ENCODE results near the gene KRTCAP2.
A peak's percentile ranks its signal among the peaks of the same experiment; 100 is the strongest.
"Not testable (repeated sequence)": the region's sequence is repeated elsewhere in the genome, so short reads cannot be mapped to it uniquely, and the experiment has no call there.

KRTCAP2 gene

GRCh38 chr1:155172732-155173477 lies at the start of gene KRTCAP2:
Gene KRTCAP2 (minus strand): TSS chr1:155173304. CDS start chr1:155173224, 80 bp downstream.
- peak; percentile 97 for DNase-seq

DNA sequence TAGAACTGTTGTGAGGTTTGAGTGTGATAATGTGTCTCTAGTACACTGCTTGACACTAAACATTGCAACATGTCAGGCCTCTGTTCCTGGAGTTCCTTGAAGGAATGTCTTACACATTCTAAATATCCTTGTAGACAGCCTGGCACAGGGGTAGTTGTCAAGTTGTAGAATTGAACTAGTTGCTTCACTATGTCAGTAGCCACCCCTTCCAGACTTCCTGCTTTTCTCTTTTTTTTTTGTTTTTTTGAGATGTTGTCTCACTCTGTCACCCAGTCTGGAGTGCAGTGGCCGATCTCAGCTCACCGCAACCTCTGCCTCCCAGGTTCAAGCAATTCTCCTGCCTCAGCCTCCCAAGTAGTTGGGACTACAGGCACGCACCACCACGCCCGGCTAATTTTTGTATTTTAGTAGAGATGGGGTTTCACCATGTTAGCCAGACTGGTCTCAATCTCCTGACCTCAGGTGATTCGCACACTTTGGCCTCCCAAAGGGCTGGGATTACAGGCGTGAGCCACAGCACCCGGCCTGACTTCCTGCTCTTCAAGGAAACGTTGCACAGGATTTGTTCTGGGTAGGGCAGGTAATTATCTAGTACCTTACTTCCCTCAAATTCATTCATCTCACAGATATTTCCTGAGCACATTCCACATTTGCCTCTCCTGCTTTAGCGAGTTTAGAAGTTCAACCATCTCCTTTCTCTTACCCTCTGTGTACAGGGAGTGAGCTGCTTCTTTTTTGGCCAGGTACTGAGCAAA lies 47.3 kb upstream of the KRTCAP2 start:
- not testable (repeated sequence) for DNase-seq

DNA sequence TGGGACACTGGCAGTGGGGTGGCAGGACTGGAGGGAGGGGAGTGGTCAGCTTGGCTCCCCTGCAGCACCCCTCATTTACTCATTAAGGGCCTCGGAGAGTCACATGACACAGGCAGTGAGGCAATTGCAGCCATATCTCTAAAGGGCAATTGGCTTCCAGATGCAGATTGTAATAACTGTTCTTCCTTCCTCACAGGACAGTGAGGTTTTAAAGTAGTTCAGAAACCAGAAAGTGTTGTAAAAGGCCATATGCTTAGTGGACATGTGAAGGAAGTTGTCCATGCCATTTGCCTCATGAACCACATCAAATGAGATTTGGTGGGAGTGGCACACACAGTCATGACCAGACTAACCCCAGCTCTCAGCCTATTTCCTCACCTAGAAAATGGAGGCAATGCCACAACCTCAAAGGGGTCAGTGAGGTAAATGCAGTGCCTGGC lies 46.5 kb upstream of the KRTCAP2 start:
- DNase-seq = peak; percentile 76

DNA sequence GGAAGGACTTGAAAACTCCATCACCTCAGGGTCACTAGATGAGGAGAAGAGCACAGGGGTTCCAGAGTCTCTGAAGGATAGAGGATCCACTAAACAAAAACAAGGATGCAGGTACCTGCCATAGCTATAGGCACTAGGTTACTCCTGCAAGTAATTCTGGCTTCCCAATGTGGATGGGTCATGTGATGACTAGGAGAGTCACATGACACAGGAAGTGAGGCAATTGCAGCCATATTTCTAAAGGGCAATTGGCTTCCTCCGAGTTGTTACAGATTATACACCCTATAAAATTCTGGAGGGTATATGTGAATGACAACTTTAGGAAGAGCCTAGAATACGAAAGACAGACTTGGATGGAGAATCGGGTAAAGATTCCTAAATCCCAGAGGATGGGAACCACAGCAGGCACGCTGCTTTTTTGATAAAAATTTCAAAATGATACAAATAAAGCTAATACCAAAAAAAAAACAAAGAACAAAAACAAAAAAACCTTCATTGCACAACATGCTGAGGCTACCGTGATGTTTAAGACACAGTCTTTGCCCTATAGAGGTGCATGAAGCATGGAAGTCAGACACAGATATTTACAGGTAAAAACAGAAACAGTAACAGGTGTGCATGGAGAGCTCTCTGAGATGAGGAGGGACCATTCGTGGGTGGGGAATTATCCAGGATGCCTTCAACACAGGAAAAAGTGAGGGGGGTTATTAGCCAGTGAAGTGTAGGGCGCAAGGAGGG lies 45.9 kb upstream of the KRTCAP2 start:
- DNase-seq = peak; percentile 79

DNA sequence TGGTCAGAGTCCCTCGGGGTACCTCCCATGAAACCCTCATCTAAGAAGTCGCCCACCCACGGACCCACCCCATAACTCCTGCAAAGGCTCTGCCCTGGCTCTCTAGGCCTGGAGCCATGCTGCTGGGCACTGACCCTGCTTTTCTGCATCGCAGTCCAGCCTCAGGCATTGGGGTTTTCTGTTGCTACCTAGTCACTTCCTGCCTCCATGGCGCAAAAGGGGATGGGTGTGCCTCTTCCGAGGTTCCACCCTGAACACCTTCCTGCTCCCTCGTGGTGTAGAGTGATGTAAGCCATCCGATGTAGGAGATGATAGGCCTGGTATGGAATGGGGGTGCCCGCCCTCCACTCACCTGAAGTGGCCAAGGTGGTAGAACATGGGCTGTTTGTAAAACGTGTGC lies 41.6 kb upstream of the KRTCAP2 start:
- not testable (repeated sequence) for DNase-seq

DNA sequence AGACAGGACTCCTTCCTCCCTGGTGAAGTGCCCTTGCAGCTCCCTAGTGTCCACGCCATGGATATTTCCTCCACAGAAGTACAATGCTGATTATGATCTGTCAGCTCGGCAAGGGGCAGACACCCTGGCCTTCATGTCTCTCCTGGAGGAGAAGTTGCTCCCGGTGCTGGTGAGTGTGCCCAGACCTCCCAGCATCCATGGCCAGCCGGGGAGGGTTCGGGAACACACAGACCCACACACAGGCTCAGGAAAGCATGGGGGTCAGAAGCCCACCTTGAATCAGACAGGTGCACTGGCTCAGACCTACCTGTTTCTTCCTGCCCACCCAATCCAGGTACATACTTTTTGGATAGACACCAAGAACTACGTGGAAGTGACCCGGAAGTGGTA lies 38.9 kb upstream of the KRTCAP2 start:
- DNase-seq = not testable (repeated sequence)

DNA sequence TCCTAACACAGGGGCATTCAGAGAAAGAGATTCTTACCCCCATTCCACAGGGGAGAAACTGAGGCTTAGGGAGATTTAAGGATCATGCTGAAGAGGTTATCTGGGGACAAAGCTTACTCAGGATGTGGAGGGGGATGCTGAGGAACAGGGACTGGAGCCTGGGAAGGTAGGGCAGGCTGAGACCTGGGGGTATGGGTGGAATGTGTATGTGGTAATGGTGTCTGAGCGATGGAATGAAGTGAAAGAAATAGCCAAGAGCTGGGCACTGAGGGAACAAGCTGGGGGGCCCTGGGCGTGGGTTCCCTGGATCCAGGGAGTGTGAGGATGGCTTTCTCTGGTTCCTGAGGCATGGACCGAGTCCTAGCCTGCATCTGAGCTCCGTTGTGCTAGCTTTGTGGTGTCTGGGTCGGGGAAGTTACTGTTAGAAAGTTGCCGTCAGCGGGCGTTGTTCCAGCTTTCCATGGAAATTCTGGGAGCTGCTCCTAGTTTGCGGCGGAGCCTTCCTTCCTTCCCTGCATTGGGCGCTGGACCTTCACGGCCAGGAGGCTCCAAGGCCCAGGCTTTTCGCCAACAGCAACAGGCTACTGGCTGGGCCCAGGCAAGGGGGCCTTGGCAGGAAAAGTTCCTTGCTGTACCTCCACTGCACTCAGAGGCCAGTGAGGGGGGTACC lies 38.4 kb upstream of the KRTCAP2 start:
- DNase-seq = not testable (repeated sequence)

DNA sequence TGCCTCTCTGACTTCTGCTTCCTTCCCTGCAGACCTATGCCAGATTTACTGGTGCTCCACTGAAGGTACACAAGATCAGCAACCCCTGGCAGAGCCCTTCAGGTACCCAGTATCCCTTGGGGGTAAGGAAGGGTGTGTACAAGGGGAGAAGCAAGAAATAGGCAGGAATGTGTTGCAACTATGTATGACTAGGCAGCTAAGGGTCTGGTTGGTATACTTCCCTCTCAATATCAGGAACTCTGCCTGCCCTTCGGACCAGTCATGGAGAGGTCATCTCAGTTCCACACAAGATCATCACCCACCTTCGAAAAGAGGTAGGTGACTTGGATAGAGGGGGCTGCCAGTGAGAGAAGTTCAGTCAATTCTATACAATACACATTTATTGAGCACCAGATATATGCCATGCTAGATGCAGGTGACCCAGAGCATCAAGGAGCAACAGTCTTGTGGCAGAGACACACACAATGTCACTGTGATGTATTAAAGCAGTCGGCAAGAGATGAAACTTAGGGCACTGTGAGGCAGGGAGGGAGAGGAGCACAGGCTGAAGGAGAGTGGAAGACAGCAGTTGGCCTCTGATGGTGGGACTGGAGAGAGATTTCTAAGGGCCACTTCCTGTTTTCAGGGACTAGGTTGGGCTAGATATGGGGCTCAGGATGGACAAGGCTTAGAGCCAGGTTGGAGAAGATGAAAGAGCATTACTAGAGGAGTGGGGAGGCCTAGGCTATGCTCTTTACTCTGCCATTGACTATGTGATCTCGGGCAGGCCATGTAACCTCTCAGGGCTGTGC lies 37.4 kb upstream of the KRTCAP2 start:
- no peak for DNase-seq

- no peak for DNase-seq
Observed at GRCh38 chr1:155209312-155209721, 36.2 kb upstream of the KRTCAP2 start.

DNA sequence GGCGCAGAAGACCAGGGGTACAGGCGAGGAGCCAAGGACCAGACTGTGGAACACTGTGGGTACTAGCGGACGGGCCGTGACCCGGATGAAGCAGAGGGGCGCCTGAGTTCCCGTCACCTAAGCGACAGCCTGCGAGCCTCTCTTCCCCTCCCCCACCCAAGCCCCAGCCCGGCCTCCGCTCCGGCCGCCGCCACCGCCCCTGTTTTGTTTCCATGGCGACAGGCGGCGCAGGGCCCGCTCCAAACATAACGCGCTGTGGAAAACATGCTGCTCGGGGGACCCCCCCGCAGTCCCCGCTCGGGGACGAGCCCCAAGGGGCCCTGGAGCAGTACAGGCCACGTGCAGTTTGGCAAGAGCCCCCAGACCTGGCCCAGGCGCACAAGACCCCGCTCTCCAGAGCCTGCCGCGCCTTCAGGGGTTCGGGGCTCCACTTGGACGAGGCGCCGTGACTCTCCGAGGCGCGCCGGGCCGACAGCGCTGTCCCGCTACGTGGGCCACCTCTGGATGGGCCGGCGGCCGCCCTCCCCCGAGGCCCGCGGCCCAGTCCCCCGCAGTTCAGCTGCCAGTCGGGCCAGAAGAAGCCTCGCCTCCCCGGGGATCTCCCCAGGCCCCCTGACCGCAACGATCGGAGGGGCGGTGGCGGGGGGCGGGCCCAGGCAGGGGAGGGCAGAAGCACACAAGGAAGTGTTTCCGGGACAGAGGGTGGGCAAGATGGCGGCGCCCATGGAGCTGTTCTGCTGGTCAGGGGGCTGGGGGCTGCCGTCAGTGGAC lies 35.6 kb upstream of the KRTCAP2 start, which contains the start of gene MTX1:
Gene MTX1, plus strand, starts transcription at position 155 of the 771 bp plus-strand sequence. Its CDS starts 110 bp downstream, at position 265.
- DNase-seq = peak; percentile 77

DNA sequence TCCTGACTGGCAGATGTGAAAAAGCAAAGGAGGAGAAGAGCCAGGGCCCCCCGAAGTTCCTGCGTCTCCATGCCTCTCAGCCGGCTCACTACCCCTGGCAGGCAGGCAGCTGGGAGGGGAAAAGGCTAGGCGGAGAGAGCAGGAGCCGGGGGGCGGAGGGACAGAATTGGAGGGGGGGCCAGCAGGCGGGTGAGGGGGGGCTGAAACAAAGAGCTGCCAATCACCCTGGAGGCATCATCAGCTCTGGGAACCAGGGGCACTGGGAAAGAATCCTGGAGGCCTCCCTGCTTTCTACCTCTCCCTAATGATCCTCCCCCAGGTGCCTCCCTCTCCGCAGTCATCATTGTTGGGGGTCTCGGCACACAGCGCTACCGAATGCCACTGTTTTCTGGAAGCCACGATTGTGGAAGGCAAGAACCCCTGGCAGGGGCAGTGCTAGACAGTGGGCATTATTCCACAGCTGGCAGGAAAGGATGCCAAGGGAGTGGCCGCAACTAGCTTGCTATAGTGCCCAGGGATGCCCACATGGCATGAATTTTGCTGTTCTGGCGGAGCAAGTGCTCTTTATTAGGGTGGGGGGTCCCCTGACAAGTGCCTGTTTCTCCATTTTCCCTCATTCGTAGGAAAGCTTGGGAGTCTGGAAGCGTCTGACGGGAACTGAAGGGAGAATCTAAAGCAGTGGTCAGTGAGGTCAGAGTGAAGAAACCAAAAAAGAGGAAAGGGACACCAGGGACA lies 34.9 kb upstream of the KRTCAP2 start, which contains the start of gene THBS3:
Gene THBS3, minus strand, starts transcription at position 92 of the 735 bp plus-strand sequence. Its CDS starts 21 bp downstream, at position 71.
- DNase-seq = peak; percentile 70

GRCh38 chr1:155206891-155207805 lies 34.0 kb upstream of the KRTCAP2 start:
- peak; percentile 84 for DNase-seq

GRCh38 chr1:155205969-155206593 lies 33.0 kb upstream of the KRTCAP2 start:
- no peak for DNase-seq

DNA sequence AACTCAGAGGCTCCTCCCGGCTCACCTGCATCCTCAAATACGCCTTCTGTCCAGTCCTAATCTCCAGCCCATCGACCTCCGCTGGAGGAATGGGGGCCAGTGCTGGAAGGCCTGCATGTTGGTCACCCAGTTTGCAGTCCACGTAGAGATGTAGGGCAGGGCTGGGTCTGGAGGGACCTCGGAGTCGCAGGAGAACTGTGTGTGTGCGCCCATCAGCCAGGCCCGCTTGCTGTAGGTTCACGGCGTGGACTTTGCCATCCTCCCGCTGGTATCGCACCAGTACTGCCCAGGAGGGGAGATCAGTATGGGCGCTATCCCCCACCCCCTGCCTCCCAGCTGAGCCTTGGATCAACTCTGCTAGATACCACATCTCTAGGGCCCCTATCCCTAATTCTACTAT lies 31.9 kb upstream of the KRTCAP2 start:
- no peak for DNase-seq

DNA sequence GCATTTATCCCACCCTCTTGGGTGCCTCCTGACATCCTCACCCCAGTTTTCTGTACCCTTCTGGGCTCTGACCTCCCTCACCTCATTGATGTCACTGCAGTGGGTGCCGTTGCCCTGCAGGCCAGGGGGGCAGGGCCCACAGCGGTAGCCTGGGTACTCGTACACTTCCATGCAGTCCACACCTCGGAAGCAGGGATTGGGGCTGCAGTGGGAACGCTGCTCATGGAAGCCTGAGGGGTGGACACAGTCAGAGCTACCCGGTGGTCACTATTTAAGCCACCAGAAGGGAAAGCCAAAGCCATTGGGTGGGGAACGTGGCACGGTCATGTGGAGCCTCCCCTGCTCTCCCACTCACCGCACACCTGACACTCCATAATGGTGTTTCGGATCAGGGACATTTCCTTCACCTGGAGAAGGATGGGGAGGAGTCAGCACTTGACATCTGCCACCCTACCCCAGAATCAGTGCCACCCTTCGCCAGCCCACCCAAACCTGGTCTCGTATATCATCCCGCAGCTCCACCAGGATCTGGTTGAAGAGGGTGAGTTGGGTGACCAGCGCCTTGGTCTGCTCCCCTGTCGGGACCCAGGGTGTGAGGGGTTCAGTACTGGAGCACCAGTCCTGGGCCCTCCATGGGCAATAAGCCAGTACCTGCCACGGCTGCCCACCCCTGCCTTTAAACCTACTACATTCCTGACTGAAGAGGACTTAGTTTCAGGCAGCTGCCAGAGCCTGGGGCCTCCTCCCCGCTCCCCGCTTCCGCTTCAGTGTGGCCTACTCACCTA lies 29.8 kb upstream of the KRTCAP2 start:
- DNase-seq = no peak

- no peak for DNase-seq
Observed at GRCh38 chr1:155202198-155202597, 29.1 kb upstream of the KRTCAP2 start.

DNA sequence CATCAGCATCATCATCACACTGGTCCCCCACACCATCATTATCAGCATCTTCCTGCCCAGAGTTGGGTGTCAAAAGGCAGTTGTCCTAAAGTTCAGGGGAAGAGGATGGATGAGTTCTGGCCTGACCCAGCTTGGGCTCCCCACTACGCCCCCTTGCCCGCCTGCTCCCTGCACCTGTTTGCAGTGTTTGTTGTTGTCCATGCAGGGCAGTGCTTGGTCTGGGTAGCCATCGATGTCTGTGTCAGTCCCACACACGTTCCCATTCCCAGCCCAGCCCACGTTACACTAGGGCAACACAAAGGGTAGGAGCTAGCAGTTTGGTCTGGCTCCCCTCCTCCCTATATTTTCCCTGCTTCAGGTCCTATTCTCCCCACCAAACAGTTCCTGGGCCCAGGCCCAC lies 27.8 kb upstream of the KRTCAP2 start:
- DNase-seq = no peak

GRCh38 chr1:155199792-155200191 lies 26.7 kb upstream of the KRTCAP2 start:
- no peak for DNase-seq
